K562 (cell line): ENCODE measurements around the gene PTGR3. TPM values are rescaled to one million over a fixed set of nuclear protein-coding genes. Genes with fewer than 3 reads are reported as not detected.

ENCODE experiments used
- ATAC-seq: fragments of 200-7000 bp; cut with Tn5 transposase; 3 replicates; pipeline ENCODE4 v1.9.1; 2020; ENCODE audit warnings: moderate library complexity
- BruUV-seq: library from RNA; stranded (reverse); fragments of 400-500 nt; replicated peaks from 2 replicates; lab custom pipeline; 2021; lab: Mats Ljungman, UMichigan
- CTCF ChIA-PET: fragments of 300-600 bp; formaldehyde crosslinking; extraction: SDS; loops from one replicate; lab custom pipeline; 2021; ENCODE audit warnings: low intra/inter-chr PET ratio; lab: Yijun Ruan, JAX
- POLR2A ChIA-PET: fragments of 300-600, 350-650 bp; sonication (Branson Sonifier 250); formaldehyde crosslinking; extraction: SDS; loops from one replicate; lab custom pipeline; 2021; ENCODE audit warnings: antibody characterized with exemption, inconsistent platforms; lab: Yijun Ruan, JAX
- DNase-seq, 4 experiments: peaks; one replicate each; pipeline versions ENCODE4 v3.0.0 to v3.0.0-alpha.2; 2011 to 2018; ENCODE audit warnings: low spot score in 3 of 4, mixed read lengths in 3 of 4; ENCODE audit errors: extremely low read depth in 1 of 4
- FAIRE-seq: peaks from 2 replicates; lab custom pipeline; 2011; peaks lifted over from hg19 to GRCh38; lab: Jason Lieb, UNC
- H2AFZ ChIP-seq: 2 replicates; pipeline ENCODE4 v1.6.0; 2011; ENCODE audit warnings: low read depth, low read length, control low read depth, inconsistent platforms
- H3K27ac ChIP-seq: fragments of 200-600 bp; 3 replicates; pipeline ENCODE4 v1.8.0; 2011; ENCODE audit warnings: low read depth, mild to moderate bottlenecking, control low read depth, inconsistent platforms, low read length, moderate library complexity, mixed read lengths; ENCODE audit errors: extremely low read depth
- H3K27me3 ChIP-seq, 2 experiments: fragments of 300-600 bp in 1 of 2; 2 replicates in 1 of 2; 3 replicates in 1 of 2; pipeline versions ENCODE4 v1.6.0 to v1.8.0; 2011; ENCODE audit warnings: inconsistent platforms in 2 of 2, low read length in 2 of 2, mild to moderate bottlenecking in 1 of 2, mixed read lengths in 1 of 2, moderate library complexity in 1 of 2; ENCODE audit not compliant: control insufficient read depth in 2 of 2, insufficient read depth in 2 of 2
- H3K36me3 ChIP-seq: fragments of 300-600 bp; 3 replicates; pipeline ENCODE4 v1.8.0; 2011; ENCODE audit warnings: mild to moderate bottlenecking, low read length, inconsistent platforms; ENCODE audit not compliant: control insufficient read depth, insufficient read depth
- H3K4me1 ChIP-seq, 2 experiments: fragments of 200-600 bp in 1 of 2; replicated peaks in 1 of 2; 2 replicates in 1 of 2; 3 replicates in 1 of 2; pipeline versions ENCODE4 v1.5.1 to v1.8.0; 2011; ENCODE audit warnings: inconsistent platforms in 2 of 2, low read length in 2 of 2, mild to moderate bottlenecking in 1 of 2, mixed read lengths in 1 of 2, moderate library complexity in 1 of 2; ENCODE audit not compliant: control insufficient read depth in 2 of 2, insufficient read depth in 2 of 2
- H3K4me2 ChIP-seq: 2 replicates; pipeline ENCODE4 v1.6.1; 2011; ENCODE audit warnings: low read length, control low read depth, inconsistent platforms, mixed read lengths; ENCODE audit not compliant: insufficient read depth
- H3K4me3 ChIP-seq: fragments of 200-600 bp; sonication (generic), shearing (Covaris generic); 2 replicates; pipeline ENCODE4 v1.5.1; 2016; ENCODE audit warnings: control low read depth, inconsistent platforms
- H3K79me2 ChIP-seq: fragments of 200-600 bp; 3 replicates; pipeline ENCODE4 v1.8.0; 2011; ENCODE audit warnings: low read length, inconsistent platforms; ENCODE audit not compliant: control insufficient read depth, insufficient read depth
- H3K9ac ChIP-seq, 2 experiments: 2 replicates each; pipeline versions ENCODE4 v1.6.0 to v1.6.1; 2011; ENCODE audit warnings: low read depth in 2 of 2, low read length in 2 of 2, control low read depth in 1 of 2, inconsistent platforms in 1 of 2, mild to moderate bottlenecking in 1 of 2, mixed read lengths in 1 of 2; ENCODE audit not compliant: insufficient read depth in 1 of 2
- H3K9me1 ChIP-seq: one replicate; pipeline ENCODE4 v1.6.0; 2011; ENCODE audit warnings: inconsistent platforms, mild to moderate bottlenecking, low read length, moderate library complexity; ENCODE audit not compliant: control insufficient read depth, insufficient read depth
- H3K9me3 ChIP-seq: replicated peaks from 2 replicates; pipeline ENCODE4 v1.5.1; 2011; ENCODE audit warnings: low read depth, low read length, inconsistent platforms; ENCODE audit not compliant: control insufficient read depth, insufficient read depth
- H4K20me1 ChIP-seq: replicated peaks from 2 replicates; pipeline ENCODE4 v1.6.1; 2011; ENCODE audit warnings: low read length, inconsistent platforms, mixed read lengths; ENCODE audit not compliant: control insufficient read depth, insufficient read depth
- CBFA2T2 ChIP-seq: fragments of 450-650 bp; conservative IDR thresholded peaks from 2 replicates; pipeline ENCODE4 v1.6.1; 2017; ENCODE audit warnings: mild to moderate bottlenecking
- CCNT2 ChIP-seq: IDR thresholded peaks from 2 replicates; pipeline ENCODE4 v1.6.1; 2011; ENCODE audit warnings: borderline replicate concordance, low read depth, mild to moderate bottlenecking, moderate library complexity, mixed read lengths, low read length; ENCODE audit not compliant: insufficient read length; ENCODE audit errors: extremely low read depth
- FOXP1 ChIP-seq: sonication (generic); formaldehyde crosslinking; IDR thresholded peaks from 2 replicates; pipeline ENCODE4 v1.8.0; 2022; ENCODE audit warnings: mild to moderate bottlenecking, missing genetic modification reagents
- RBM15 ChIP-seq: fragments of 200-400 bp; formaldehyde crosslinking; IDR thresholded peaks from 2 replicates; pipeline ENCODE4 v1.6.1; 2018; ENCODE audit warnings: mild to moderate bottlenecking, low read length, moderate library complexity; ENCODE audit not compliant: insufficient read depth
- SAP30 ChIP-seq: fragments of 200-600 bp; sonication (generic); IDR thresholded peaks from 2 replicates; pipeline ENCODE4 v1.6.1; 2012; ENCODE audit warnings: borderline replicate concordance, low read depth, mild to moderate bottlenecking, moderate library complexity, low read length, control low read depth, inconsistent platforms; ENCODE audit not compliant: insufficient read depth, poor library complexity, severe bottlenecking
- WGBS: fragments of 100-300 bp; shearing (Covaris generic); methylation state at CpG from one replicate; pipeline ENCODE4 v1.1.6; 2016; ENCODE audit warnings: low coverage, mixed read lengths; ENCODE audit not compliant: insufficient coverage; ENCODE audit errors: missing lambda C conversion rate; 5-methylcytosine and 5-hydroxymethylcytosine counted together
- in situ Hi-C: fragments of 300-500 bp; cut with MboI; formaldehyde crosslinking; loops from 4 replicates; pipeline ENCODE4 v1.15.0; 2018; ENCODE audit warnings: inconsistent platforms, mixed read lengths
- intact Hi-C: fragments of 100-400 bp; cut with micrococcal nuclease; formaldehyde crosslinking; loops from 2 replicates; pipeline ENCODE4 v1.14.2; 2022
- polyA plus RNA-seq, 8 experiments: library from polyadenylated mRNA; depleted of rRNA in 4 of 8; stranded (reverse) in 5 of 8; unstranded in 3 of 8; fragments of >200 nt; fragmentation: Nextera tagmentation in 2 of 8; fragmentation: Illumina TruSeq in 1 of 8; extraction: Ambion mirVana in 2 of 8; extraction: Trizol in 1 of 8; gene quantifications; 2 replicates each; pipeline versions ENCODE4 v1.2.1 to v1.2.3, GENCODE V29; 2011 to 2014; ENCODE audit warnings: inconsistent platforms in 1 of 8, missing spikeins in 1 of 8
- total RNA-seq, 7 experiments: library from RNA; depleted of rRNA in 6 of 7; stranded (reverse); fragments of >200 nt in 6 of 7; fragmentation: Illumina TruSeq in 2 of 7; extraction: Trizol in 2 of 7; gene quantifications; 2 replicates each; pipeline versions ENCODE4 v1.2.1 to v1.2.3, GENCODE V29; 2011 to 2021; ENCODE audit warnings: low replicate concordance in 1 of 7
- TF ChIP-seq, protein P1 (sequence below): fragments of 250-450 bp; sonication (Bioruptor Pico); IDR thresholded peaks from 2 replicates; pipeline ENCODE4 v1.5.0; 2020; ENCODE audit warnings: mild to moderate bottlenecking, borderline replicate concordance
- TF ChIP-seq, protein P2 (sequence below): fragments of 450-650 bp; IDR thresholded peaks from 2 replicates; pipeline ENCODE4 v1.6.1; 2016
- TF ChIP-seq, protein P3 (sequence below), 2 experiments: fragments of 150-350 bp in 1 of 2; IDR thresholded peaks; 2 replicates each; pipeline ENCODE4 v1.6.1; 2012 to 2016; ENCODE audit warnings: low read depth in 2 of 2, low read length in 2 of 2, mild to moderate bottlenecking in 1 of 2, moderate library complexity in 1 of 2
- TF ChIP-seq, protein P4 (sequence below): fragments of 450-650 bp; formaldehyde crosslinking; IDR thresholded peaks from 2 replicates; pipeline ENCODE4 v1.4.0; 2020; ENCODE audit warnings: mild to moderate bottlenecking, mixed read lengths

Gene PTGR3
- total and polyA plus RNA-seq, 9 of the 15 experiments (the other 6 are each of a cell fraction or from before 2014, with no cell fraction given): 4.1 to 32.3 (median 15.3) TPM

DNA sequence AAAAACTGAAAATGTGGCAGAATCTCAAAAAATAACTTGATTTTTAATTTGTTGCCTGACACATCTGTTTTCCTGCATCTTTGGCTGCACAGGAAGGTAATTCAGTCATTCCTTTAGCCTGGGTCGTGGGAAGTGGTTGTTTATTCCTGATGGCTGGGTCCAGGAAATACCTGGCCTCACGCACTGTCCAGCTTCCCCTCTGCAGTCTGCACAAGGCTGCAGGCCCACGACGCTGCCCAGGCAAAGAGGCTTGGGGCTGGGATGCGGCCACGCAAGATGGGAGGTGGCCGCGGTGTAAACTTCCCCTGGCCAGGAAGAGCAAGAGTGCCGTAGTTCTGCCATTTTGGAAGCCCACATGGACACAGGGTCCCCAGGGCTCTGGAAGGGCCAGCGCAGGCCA is 29.8 kb upstream of the PTGR3 start:
- Histone ChIP-seq H3K27me3 (no peaks in the 10 kb centered on the region), H3K9me1 (no peaks in the 10 kb centered on the region), H3K79me2 (no peaks in the 10 kb centered on the region), H3K4me3 (no peak overlapping the region), H3K27ac (no peak overlapping the region), H3K4me2 (no peak overlapping the region), H3K9ac (no peak overlapping the region), H4K20me1 (no peaks in the 10 kb centered on the region), H3K4me1 (peaks cover 0 to 2% of the 10 kb centered on the region in 2 experiments; a peak in 1 of 5 replicates), H2AFZ (no peak overlapping the region), H3K36me3 (no peaks in the 10 kb centered on the region), H3K9me3 (no peaks in the 10 kb centered on the region)
- FAIRE-seq (no peak), DNase-seq (no peak), ATAC-seq (no peak)
- in situ Hi-C loops (no loop called here), intact Hi-C loops (no loop called here)
- CTCF ChIA-PET: no interaction called here
- BruUV-seq: no TSS peak
- POLR2A ChIA-PET: no interaction called here
- WGBS: 60% methylated on average over 2 of the region's 10 CpGs
- TF ChIP-seq FOXP1 (CRISPR knock-in tag) (no peak), CBFA2T2 (no peak), RBM15 (no peak), CCNT2 (no peak), SAP30 (no peak)
- TF ChIP-seq, protein P1, sequence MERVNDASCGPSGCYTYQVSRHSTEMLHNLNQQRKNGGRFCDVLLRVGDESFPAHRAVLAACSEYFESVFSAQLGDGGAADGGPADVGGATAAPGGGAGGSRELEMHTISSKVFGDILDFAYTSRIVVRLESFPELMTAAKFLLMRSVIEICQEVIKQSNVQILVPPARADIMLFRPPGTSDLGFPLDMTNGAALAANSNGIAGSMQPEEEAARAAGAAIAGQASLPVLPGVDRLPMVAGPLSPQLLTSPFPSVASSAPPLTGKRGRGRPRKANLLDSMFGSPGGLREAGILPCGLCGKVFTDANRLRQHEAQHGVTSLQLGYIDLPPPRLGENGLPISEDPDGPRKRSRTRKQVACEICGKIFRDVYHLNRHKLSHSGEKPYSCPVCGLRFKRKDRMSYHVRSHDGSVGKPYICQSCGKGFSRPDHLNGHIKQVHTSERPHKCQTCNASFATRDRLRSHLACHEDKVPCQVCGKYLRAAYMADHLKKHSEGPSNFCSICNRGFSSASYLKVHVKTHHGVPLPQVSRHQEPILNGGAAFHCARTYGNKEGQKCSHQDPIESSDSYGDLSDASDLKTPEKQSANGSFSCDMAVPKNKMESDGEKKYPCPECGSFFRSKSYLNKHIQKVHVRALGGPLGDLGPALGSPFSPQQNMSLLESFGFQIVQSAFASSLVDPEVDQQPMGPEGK (CRISPR knock-in tag): no peak
- TF ChIP-seq, protein P2, sequence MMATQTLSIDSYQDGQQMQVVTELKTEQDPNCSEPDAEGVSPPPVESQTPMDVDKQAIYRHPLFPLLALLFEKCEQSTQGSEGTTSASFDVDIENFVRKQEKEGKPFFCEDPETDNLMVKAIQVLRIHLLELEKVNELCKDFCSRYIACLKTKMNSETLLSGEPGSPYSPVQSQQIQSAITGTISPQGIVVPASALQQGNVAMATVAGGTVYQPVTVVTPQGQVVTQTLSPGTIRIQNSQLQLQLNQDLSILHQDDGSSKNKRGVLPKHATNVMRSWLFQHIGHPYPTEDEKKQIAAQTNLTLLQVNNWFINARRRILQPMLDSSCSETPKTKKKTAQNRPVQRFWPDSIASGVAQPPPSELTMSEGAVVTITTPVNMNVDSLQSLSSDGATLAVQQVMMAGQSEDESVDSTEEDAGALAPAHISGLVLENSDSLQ: no peak
- TF ChIP-seq, protein P3, sequence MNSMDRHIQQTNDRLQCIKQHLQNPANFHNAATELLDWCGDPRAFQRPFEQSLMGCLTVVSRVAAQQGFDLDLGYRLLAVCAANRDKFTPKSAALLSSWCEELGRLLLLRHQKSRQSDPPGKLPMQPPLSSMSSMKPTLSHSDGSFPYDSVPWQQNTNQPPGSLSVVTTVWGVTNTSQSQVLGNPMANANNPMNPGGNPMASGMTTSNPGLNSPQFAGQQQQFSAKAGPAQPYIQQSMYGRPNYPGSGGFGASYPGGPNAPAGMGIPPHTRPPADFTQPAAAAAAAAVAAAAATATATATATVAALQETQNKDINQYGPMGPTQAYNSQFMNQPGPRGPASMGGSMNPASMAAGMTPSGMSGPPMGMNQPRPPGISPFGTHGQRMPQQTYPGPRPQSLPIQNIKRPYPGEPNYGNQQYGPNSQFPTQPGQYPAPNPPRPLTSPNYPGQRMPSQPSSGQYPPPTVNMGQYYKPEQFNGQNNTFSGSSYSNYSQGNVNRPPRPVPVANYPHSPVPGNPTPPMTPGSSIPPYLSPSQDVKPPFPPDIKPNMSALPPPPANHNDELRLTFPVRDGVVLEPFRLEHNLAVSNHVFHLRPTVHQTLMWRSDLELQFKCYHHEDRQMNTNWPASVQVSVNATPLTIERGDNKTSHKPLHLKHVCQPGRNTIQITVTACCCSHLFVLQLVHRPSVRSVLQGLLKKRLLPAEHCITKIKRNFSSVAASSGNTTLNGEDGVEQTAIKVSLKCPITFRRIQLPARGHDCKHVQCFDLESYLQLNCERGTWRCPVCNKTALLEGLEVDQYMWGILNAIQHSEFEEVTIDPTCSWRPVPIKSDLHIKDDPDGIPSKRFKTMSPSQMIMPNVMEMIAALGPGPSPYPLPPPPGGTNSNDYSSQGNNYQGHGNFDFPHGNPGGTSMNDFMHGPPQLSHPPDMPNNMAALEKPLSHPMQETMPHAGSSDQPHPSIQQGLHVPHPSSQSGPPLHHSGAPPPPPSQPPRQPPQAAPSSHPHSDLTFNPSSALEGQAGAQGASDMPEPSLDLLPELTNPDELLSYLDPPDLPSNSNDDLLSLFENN (IDR thresholded peaks at IDR 0.05; ENCODE audit: low read depth in 2 of 2, low read length in 2 of 2): no peak
- TF ChIP-seq, protein P4, sequence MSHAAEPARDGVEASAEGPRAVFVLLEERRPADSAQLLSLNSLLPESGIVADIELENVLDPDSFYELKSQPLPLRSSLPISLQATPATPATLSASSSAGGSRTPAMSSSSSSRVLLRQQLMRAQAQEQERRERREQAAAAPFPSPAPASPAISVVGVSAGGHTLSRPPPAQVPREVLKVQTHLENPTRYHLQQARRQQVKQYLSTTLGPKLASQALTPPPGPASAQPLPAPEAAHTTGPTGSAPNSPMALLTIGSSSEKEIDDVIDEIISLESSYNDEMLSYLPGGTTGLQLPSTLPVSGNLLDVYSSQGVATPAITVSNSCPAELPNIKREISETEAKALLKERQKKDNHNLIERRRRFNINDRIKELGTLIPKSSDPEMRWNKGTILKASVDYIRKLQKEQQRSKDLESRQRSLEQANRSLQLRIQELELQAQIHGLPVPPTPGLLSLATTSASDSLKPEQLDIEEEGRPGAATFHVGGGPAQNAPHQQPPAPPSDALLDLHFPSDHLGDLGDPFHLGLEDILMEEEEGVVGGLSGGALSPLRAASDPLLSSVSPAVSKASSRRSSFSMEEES (CRISPR knock-in tag): no peak
